Activated B cell treated with CpG ODN at 0.5 μM for 24 hours (primary cell): ENCODE data around the gene IGF2BP1. TPM values are rescaled to one million over a fixed set of nuclear protein-coding genes. Genes with fewer than 3 reads are reported as not detected.

Experiments
- ATAC-seq: fragments of 200-7000 bp; cut with Tn5 transposase; one replicate; pipeline ENCODE4 v1.10.0; 2021; ENCODE audit warnings: low read depth, mild to moderate bottlenecking, moderate library complexity
- CTCF ChIA-PET: fragments of 350-600 bp; sonication (Branson Sonifier 250); formaldehyde crosslinking; loops from one replicate; lab custom pipeline; 2021; ENCODE audit warnings: antibody characterized with exemption; lab: Charles Lee
- POLR2A ChIA-PET: fragments of 350-600 bp; sonication (Branson Sonifier 250); formaldehyde crosslinking; loops from one replicate; lab custom pipeline; 2021; ENCODE audit warnings: antibody characterized with exemption; lab: Charles Lee
- DNase-seq: peaks from one replicate; pipeline ENCODE4 v3.0.0; 2022
- H3K27ac Mint-ChIP-seq: one replicate; pipeline ENCODE4 v1.8.0; 2020; ENCODE audit warnings: mixed read lengths
- H3K27me3 Mint-ChIP-seq: one replicate; pipeline ENCODE4 v1.8.0; 2021; ENCODE audit warnings: mixed read lengths
- H3K36me3 Mint-ChIP-seq: one replicate; pipeline ENCODE4 v1.8.0; 2021; ENCODE audit warnings: low read depth, mixed read lengths
- H3K4me1 Mint-ChIP-seq: one replicate; pipeline ENCODE4 v1.8.0; 2021; ENCODE audit warnings: mixed read lengths
- H3K4me3 Mint-ChIP-seq: one replicate; pipeline ENCODE4 v1.8.0; 2020; ENCODE audit warnings: mild to moderate bottlenecking, mixed read lengths
- H3K9me3 Mint-ChIP-seq: one replicate; pipeline ENCODE4 v1.8.0; 2020; ENCODE audit warnings: mixed read lengths
- intact Hi-C: fragments of 100-400 bp; cut with micrococcal nuclease; formaldehyde crosslinking; loops from one replicate; pipeline ENCODE4 v1.15.1; 2024
- total RNA-seq: library from RNA; stranded (reverse); gene quantifications from 2 replicates; pipeline ENCODE4 v1.2.3, GENCODE V29; 2022
- TF ChIP-seq, protein P1 (sequence below): fragments of 200-600 bp; IDR thresholded peaks from one replicate; pipeline ENCODE4 v1.8.0; 2022; ENCODE audit warnings: antibody characterized with exemption, mild to moderate bottlenecking

The IGF2BP1 gene
- total RNA-seq, 1 donor from 2014 or later = 0.40 TPM

DNA sequence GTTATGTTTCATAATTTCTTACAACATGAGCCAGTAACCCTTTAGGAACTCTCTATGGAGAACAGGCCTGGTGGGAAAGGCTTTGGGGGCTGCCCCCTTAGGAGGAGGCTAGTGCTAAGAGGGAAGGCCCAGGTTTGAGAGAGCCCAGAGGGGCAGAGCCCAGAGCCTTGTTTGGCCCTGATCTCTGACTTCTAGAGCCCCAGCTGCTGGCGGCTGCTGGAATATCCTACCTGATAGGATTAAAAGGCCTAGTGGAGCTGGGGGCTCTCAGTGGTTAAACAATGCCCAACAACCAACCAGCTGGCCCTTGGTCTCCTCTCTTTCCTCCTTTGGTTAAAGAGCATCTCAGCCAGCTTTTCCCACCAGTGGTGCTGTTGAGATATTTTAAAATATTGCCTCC lies 54.1 kb downstream of the IGF2BP1 start:
- no peaks in the 10 kb centered on the region for H3K36me3 Mint-ChIP-seq
- DNase-seq = no peak
- no peak overlapping the region for H3K4me3 Mint-ChIP-seq
- TF ChIP-seq, protein P1, sequence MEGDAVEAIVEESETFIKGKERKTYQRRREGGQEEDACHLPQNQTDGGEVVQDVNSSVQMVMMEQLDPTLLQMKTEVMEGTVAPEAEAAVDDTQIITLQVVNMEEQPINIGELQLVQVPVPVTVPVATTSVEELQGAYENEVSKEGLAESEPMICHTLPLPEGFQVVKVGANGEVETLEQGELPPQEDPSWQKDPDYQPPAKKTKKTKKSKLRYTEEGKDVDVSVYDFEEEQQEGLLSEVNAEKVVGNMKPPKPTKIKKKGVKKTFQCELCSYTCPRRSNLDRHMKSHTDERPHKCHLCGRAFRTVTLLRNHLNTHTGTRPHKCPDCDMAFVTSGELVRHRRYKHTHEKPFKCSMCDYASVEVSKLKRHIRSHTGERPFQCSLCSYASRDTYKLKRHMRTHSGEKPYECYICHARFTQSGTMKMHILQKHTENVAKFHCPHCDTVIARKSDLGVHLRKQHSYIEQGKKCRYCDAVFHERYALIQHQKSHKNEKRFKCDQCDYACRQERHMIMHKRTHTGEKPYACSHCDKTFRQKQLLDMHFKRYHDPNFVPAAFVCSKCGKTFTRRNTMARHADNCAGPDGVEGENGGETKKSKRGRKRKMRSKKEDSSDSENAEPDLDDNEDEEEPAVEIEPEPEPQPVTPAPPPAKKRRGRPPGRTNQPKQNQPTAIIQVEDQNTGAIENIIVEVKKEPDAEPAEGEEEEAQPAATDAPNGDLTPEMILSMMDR = no peak
- no peak overlapping the region for H3K27ac Mint-ChIP-seq
- ChIA-PET POLR2A (interaction anchor here (0.8 kb wide), 1 partner anchor 153 kb away, joined by 4 read pairs; no protein-coding TSS in a partner anchor), CTCF (no interaction called here)
- H3K4me1 Mint-ChIP-seq = no peaks in the 10 kb centered on the region
- H3K27me3 Mint-ChIP-seq = peaks cover 3% of the 10 kb centered on the region
- no peaks in the 10 kb centered on the region for H3K9me3 Mint-ChIP-seq
- no peak for ATAC-seq
- intact Hi-C loops = no loop called here

DNA sequence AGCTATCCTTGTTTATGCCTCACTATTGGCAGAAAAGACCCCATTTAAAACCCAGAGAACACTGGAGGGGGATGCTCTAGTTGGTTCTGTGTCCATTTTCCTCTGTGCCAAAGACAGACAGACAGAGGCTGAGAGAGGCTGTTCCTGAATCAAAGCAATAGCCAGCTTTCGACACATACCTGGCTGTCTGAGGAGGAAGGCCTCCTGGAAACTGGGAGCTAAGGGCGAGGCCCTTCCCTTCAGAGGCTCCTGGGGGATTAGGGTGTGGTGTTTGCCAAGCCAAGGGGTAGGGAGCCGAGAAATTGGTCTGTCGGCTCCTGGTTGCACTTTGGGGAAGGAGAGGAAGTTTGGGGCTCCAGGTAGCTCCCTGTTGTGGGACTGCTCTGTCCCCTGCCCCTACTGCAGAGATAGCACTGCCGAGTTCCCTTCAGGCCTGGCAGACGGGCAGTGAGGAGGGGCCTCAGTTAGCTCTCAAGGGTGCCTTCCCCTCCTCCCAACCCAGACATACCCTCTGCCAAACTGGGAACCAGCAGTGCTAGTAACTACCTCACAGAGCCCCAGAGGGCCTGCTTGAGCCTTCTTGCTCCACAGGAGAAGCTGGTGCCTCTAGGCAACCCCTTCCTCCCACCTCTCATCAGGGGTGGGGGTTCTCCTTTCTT lies 56.1 kb downstream of the IGF2BP1 start:
- no peaks in the 10 kb centered on the region for H3K36me3 Mint-ChIP-seq
- TF ChIP-seq, protein P1 = no peak
- no peaks in the 10 kb centered on the region for H3K9me3 Mint-ChIP-seq
- no peak overlapping the region for H3K27ac Mint-ChIP-seq
- no peaks in the 10 kb centered on the region for H3K4me1 Mint-ChIP-seq
- DNase-seq = no peak
- ChIA-PET POLR2A (interaction anchor here (0.5 kb wide), 1 partner anchor 924 kb away, joined by 3 read pairs; no protein-coding TSS in a partner anchor), CTCF (no interaction called here)
- peaks cover 5% of the 10 kb centered on the region for H3K27me3 Mint-ChIP-seq
- intact Hi-C loops = no loop called here
- no peak for ATAC-seq
- H3K4me3 Mint-ChIP-seq = no peak overlapping the region

DNA sequence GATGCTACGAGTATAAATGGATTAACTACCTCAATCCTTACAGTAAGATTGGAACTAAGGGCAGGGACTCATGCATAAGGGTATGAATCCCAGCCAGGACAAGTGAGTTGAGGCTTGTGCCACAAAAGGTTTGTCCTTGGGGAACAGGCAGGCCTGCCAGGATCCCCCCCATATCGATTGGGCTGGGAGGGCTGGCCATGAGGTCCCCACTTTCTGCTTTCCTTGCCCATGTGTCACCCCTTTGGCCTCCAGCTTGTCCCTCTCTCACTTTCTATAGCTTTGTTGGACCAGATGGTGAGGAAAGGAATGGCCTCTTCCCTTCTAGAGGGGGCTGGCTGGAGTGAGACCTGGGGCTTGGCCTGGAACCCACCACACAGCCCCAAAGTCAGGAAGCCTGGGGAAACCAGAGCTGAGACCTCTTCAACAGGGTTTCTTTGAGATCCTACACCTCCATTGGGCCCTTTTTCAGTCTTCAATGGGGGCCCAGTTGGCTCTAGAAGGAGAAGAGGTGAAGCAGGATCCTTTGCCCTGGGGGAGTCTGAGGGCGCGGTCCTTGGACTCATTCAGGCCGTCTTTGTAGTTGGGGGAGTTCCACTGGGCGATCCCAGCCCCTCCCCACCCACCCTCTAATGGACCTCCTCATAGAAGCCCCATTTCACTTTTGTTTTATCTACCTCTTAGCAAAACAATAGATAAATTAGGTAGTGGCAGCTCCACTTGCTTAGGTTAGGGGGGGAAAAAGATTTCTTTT lies 57.3 kb downstream of the IGF2BP1 start:
- ChIA-PET POLR2A (no interaction called here), CTCF (interaction anchor here (1.0 kb wide), 1 partner anchor 19 kb away, joined by 3 read pairs; no protein-coding TSS in a partner anchor)
- intact Hi-C loops = no loop called here
- Mint-ChIP-seq H3K9me3 (no peaks in the 10 kb centered on the region), H3K27me3 (peaks cover 10% of the 10 kb centered on the region), H3K27ac (no peak overlapping the region), H3K4me1 (no peaks in the 10 kb centered on the region), H3K4me3 (no peak overlapping the region), H3K36me3 (no peaks in the 10 kb centered on the region)
- ATAC-seq = no peak
- TF ChIP-seq, protein P1 = no peak
- no peak for DNase-seq

DNA sequence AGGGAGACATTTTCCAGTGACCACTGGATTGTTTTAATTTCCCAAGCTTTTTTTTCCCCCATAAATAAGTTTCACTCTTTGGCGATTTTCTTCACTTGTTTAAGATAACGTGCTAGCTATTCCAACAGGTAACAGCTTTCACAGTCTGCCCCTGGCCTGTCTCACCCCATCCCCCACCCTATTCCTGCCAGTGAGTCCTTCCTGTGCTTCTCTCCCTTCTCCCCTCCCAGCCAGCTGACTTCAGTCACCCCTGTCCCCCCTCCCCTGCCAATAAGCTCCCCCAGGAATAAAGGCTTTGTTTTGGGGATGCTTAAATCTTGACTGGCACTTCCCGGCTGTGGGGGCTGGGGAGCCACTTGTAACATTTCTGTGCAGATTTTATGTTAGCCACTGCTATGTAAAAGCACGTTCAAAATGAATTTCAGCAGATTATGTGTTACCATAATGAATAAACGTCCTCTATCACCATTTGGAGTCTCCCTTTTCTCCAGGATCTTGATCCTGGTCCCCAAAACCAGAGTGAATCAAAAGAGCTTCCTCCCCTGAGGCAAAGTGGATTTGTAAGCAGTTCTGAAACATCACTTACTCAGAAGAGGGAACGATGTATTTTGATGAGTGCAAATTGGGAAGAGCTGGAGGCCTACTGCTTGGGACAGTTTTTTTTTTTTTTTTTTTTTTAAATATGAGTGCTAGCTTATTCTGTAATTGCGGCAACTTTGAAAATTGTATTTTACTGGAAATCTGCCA lies 58.2 kb downstream of the IGF2BP1 start:
- no peaks in the 10 kb centered on the region for H3K4me1 Mint-ChIP-seq
- H3K4me3 Mint-ChIP-seq = no peak overlapping the region
- H3K9me3 Mint-ChIP-seq = no peaks in the 10 kb centered on the region
- intact Hi-C loops = no loop called here
- H3K36me3 Mint-ChIP-seq = no peaks in the 10 kb centered on the region
- TF ChIP-seq, protein P1 = no peak
- ChIA-PET CTCF (interaction anchor here (0.6 kb wide), 1 partner anchor 171 kb away, joined by 4 read pairs; no protein-coding TSS in a partner anchor), POLR2A (no interaction called here)
- DNase-seq (no peak), ATAC-seq (no peak)
- peaks cover 10% of the 10 kb centered on the region for H3K27me3 Mint-ChIP-seq
- H3K27ac Mint-ChIP-seq = no peak overlapping the region
